NOMO-1 treated with dmso at 0.1 percent for 144 hours (cell line): ENCODE measurements around the gene GOLGA7B.
"Not testable (repeated sequence)": the region's sequence is repeated elsewhere in the genome, so short reads cannot be mapped to it uniquely, and the experiment has no call there.

Experiments used
- DNase-seq: peaks from one replicate; lab custom pipeline; 2025; ENCODE audit not compliant: unreplicated experiment; lab: John Stamatoyannopoulos, UW

GOLGA7B gene

DNA sequence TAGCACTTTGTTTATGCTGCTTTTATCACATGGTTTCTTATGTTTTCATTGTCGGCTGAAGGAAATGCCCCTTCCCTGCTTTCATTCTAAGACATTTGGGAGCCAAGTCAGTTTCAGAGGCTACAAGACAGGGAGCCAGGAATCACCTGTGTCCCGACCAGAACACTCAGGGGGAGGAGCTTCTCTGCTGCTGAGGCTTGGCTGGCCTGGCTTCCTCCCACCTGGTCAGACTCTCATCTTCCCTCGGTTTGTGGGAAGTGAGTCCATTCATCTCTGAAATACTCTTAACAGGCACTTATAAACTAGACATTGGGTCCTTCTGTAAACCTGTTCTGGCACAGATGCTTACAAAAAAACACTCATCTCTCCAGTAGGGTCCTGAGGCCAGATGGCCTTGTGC, 19.6 kb upstream of the GOLGA7B start:
- no peak for DNase-seq

DNA sequence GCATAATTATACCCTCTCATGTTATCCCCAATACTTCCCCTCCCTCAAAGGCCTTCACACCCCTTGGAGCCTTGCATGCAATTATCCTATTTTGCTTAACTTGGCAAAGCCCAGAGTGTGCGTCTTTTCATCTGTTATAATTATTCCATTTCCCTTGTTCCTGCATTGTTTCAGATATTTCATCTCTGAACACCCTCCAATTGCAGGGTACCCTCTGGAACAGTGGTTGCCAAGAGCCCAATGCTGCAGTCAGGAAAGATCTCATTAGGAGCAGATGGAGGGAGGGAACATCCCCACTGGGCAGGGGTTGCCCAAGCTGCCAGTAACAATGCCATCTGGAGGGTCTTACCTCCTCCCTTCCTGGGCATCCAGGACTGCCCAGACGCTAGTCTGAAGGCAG, 18.4 kb upstream of the GOLGA7B start:
- no peak for DNase-seq

DNA sequence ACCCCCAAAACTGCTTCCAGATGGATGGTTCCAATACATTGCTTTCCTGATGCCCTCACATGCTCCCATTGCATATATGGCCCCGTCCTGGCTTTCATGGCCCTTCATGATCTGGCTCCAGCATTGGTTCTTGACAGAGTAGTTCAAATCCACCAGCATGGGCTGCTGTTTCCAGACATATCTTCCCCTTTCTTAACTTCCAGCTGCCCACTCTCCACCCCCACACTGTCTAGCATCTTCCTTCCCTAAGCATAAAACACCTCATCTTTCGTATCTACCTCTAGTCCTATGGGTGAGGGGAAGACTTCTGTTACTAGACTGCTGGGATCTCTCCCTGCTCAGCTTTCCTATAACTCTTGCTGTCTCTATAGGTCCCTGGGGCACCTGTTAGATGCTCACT, 13.2 kb upstream of the GOLGA7B start:
- no peak for DNase-seq

DNA sequence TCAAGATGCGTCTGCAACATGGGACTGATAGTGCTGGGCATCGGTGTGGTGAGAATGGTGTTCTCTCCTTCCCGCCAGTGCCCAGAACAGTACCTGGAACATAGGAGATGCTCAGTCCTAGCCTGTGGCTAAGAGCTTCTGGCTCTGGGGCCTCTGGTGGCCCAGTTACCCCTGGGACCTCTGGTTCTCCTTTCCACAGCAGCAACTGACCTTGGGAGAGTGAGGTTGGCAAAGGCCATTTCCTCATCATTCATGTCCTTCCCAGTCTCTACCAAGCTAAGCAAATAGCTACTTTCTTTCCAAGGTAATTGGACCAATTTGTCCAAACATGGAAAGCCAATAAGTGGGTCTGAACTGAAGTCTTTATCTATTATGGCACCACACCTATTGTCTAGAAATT, 11.6 kb upstream of the GOLGA7B start:
- no peak for DNase-seq

DNA sequence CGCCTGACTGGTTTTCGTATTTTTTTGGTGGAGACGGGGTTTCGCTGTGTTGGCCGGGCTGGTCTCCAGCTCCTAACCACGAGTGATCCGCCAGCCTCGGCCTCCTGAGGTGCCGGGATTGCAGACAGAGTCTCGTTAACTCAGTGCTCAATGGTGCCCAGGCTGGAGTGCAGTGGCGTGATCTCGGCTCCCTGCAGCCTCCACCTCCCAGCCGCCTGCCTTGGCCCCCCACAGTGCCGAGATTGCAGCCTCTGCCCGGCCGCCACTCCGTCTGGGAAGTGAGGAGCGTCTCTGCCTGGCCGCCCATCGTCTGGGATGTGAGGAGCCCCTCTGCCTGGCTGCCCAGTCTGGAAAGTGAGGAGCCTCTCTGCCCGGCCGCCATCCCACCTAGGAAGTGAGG, 8.5 kb upstream of the GOLGA7B start:
- not testable (repeated sequence) for DNase-seq

DNA sequence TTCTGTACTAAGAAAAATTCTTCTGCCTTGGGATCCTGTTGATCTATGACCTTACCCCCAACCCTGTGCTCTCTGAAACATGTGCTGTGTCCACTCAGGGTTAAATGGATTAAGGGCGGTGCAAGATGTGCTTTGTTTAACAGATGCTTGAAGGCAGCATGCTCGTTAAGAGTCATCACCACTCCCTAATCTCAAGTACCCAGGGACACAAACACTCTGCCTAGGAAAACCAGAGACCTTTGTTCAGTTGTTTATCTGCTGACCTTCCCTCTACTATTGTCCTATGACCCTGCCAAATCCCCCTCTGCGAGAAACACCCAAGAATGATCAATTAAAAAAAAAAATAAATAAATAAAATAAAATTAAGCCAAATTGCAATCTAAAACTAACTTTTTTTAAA, 7.5 kb upstream of the GOLGA7B start:
- not testable (repeated sequence) for DNase-seq

DNA sequence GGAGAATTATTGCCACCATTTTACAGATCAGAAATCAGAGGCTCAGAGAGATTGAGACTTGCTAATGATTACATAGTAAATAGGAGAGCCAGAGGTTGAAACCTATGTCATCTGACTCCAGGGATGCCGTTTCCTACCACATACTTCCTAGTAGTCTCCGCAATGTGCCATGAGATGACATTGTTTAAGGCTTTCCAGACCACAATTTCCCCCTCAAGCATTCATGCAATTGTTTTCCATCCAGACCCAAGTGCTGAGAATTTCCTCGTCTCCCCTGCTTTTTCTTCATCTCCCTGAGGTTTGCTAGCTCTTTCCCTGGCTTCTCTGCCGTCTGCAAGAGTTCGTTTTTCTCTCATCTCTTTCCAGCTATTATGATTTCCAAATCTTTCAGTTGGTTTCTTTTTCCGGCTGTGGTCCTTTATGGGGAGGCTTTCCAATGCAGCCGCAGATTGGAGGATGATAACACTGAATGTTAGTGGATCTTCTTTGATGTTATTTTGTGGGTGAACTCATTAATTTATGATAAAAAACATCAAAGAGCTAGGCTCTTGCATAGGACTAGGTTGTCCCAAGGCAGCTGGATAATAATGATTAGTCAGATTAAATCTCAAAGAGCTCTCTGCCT, 6.9 kb upstream of the GOLGA7B start:
- no peak for DNase-seq

DNA sequence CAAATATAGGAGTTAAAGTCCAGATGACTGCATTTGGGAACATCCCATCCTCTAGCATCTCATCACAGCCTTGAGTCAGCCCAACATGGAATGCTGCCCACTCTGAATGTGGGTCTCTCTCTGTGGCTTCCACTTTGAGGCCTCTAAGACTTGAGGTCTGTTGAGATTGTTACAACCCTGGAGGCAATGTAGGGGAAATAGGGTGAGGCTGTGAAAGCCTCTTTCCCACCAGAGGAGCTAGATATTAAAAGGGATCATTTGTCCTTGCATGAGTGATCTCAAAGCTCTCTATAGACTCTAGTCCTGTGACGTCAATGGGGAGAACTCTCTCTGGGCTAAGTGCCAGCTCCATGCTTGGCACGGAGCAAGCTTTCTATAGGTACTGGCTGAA, 6.4 kb upstream of the GOLGA7B start:
- no peak for DNase-seq

DNA sequence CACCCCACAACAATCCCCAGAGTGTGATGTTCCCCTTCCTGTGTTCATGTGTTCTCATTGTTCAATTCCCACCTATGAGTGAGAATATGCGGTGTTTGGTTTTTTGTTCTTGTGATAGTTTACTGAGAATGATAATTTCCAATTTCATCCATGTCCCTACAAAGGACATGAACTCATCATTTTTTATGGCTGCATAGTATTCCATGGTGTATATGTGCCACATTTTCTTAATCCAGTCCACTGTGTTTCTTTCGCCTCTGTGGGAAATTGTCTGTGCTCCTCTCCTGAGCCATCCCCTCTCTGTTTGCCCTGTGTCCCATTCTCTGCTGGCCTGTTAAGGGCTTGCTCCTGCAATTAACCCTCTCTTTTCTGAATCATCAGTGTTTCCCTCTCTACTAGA, 5.7 kb upstream of the GOLGA7B start:
- not testable (repeated sequence) for DNase-seq

DNA sequence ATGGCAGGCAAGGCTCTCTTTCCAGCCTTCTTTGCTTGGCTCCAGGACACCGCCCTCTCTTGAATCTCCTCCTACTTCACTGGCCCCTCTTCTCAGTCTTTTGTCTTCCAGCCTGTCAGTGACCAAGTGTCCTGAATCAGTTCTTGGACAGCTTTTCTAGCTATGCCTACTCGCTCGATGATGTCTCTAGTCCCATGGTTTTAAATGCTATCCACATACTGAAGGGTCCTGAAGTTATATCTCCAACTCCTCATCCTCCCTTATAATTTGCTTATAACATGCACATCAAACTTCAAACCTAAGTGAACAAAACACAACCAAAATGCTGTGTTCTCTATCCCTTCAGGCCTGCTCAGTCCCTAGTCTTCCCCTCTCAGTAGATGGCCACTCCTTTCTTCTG, 5.0 kb upstream of the GOLGA7B start:
- DNase-seq, result no peak

DNA sequence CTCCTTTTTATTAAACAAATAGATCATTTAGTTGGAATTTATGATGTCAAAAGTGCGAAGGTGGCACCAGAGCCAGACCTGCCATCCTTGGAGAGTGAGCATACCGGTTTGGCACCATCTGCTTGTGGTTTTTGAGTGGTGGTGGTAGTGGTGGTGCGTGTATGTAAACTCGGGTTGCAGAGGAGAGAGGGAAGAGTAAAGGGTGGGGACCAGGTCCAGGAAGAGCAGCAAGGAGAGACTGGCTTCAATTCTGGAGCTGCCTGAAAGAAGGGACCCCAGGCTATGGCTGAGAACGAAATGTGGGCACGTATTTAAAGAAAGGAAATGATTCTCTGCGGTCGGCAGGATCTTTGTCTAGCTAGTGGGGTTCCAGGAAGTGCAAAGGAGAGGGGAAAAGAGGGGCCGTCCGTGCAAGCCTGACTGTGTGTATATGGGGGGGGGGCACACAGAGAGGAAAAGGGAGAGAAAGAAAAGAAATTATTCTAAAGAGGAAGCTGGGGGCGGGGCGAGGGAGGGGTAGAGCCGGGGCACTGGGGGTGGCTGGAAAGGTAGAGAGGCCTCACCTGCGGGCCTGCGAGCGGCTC, 448 bp upstream of the GOLGA7B start:
- no peak for DNase-seq

DNA sequence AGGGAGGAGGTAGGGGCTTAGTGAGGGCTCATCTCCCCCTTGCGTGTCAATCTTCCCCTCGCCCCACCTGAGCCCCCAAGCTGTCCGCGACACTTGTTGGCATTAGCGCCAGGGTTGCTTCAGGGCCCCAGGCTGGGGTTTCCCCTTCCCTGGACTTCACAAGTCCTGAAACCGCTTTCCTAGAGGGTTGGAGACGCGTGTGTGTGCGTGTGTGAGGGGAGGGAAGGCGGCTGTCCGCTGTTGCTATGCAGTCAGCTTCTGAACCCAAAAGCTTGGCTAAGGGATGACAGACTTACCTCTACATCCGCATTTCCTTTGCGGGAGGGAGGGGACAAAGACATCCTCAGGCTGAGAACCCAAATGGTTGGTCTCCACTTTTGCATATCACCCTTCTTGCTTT, 803 bp downstream of the GOLGA7B start:
- DNase-seq, result no peak

DNA sequence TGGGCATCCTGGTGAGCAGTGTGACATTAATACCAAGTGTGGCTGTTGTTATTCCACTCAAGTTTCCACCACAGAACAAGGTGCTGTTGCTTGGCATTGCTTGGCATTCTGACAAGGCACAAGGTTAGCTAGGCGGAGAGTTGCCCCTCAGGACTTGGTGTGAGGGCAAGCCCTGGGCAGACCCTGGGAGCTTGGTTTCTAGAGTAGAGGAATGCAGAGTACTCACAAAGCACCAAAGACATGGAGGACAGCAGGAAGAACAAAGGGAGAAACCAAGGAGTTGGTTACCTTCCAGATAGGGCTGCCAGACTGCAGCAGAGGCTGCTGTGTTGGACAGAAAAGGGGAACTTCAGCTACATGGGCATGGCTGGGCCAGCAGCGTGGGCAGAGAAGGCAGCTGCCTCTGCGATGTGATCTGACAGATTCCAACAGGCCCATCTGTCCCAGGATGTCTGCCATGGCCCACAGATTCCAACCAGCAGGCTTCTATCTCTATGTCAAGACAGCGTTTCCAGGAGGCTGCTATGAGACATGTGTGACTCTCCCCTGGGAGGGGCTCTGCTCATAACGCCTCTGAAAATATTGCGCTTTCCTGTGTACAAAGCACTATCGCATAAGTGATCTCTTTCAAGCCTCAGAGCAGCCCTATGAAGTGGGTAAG, 1.8 kb downstream of the GOLGA7B start:
- DNase-seq, result no peak

DNA sequence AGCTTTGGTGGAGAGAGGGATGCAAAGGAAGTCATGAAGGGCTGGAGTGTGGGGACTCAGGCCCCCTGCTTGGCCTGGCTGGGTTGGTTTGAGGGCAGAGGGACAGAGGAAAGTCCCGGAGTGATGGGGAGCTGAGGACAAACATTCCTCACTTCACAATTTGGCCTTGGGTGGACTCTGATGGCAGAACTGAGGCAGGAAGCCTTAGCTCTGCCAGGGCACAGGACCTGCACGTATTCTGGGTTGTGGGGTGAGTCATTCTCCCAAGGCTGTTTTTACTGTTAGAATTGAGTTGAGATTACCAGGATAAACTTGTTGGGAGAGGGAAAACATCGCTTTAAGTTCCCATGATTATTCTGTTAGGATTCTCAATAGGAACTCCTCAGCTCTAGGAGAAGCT, 2.6 kb downstream of the GOLGA7B start:
- DNase-seq, result no peak

DNA sequence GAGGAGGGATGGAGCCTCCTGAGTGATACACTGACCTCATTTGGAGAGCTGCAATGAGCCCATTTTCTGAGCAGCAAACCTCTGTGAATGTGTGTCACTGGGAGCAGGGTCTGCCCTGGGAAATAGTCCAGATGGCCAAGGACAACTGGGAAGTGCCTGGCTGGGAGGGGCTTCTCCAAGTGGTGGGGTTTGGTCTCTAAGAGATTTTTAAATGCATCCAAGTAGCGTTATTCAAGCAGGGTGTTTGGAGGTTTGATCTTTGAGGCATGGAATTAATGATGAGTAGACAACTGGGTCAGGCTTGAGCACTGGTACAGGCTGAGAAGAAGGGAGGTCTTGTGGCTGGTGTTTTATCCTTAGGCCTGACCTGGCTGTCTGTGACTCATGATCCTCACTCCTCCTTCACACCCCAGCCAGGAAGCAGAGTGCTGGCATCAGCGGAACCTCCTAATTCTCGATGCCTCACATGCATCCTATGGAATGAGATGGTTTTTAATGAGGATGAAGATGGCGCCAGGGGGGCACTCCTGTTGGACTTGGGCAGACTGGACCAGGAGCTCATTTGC, 3.3 kb downstream of the GOLGA7B start:
- DNase-seq, result no peak

DNA sequence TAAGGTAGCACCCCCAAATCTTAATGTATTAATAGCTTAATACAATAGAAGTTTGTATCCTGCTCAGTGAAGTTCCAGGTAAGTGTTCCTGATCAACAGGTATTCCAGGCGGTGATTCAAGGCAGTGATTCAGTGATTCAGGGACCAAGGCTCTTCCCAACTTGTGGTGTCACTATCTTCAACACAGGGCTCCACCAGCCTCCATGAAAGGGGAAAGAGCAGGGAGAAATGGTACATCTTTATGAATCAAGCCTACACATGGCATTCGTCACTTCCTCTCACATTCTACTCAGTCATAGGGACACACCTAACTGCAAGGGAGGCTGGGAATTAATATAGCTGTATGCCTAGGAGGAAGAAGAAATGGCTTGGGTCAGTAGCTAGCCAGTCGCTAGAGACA, 5.1 kb downstream of the GOLGA7B start:
- DNase-seq, result no peak

DNA sequence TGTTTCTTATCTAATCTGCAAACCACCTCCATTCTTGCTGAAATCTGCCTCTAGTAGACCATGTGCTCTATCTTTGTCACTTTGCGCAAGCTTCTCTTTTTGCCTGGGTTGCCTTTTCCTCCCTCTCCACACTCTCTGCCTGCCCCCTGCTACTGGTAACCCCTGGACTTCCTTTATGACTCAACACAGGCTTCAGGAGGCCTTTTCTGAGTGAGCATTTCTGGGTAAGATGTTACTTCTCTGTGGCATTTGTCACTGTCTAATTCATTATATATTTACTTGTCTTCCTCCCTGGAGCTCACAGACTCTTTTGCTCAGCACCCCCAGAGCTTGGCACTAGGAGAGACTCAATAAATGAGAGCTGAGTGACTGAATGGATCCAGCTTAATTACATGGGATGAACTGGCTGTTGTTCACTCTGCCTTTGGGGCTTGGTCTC, 8.4 kb downstream of the GOLGA7B start:
- peak; percentile 94 for DNase-seq

DNA sequence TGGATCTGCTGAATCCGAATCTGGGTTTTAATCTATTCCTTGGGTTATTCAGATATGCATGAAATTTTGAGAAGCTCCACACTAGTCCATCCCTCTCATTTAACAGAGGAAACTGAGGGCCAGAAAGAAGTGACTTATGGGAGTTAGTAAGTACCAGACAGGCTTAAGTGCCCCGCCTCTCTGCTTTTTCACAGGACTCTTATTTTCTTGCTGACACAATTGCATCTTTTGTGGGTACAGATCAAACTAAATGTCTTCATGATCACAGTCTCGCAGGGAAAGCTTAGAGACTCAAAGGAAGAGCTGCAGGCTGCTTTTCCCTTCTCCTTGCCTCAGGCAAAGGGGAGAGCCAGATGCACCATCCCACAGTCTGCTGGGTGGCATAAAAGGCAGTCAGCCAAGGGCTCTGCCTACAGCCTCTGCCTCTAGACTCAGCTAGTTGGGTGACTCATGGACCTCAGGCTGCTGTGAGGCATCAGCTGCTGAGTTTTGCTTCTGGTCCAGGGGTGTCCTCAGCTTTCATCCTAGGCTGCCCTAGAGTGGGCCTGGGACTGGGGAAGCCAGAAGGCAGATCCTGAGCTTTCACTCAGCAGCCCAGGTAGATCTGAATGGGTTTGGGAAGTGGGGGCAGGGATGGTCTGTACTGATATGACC, 11.6 kb downstream of the GOLGA7B start:
- DNase-seq, result no peak

DNA sequence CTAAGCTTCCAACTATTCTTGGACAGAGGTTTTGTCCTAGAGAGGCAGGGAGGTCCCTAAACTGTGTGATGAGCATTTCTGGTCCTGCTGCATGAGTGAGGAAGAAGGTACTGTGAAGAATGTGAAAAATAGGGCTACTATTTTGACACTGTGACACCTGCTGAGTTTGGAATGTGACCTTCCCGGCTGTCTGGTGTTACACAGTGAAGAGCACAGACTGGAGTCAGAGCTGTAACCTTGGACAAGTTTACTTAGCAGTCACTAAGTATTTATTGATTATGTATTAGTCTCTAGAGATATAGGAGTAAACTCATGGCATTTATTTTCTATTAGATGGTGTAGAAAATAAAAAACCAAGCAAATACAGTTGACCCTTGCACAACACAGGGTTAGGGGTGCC, 12.3 kb downstream of the GOLGA7B start:
- no peak for DNase-seq

DNA sequence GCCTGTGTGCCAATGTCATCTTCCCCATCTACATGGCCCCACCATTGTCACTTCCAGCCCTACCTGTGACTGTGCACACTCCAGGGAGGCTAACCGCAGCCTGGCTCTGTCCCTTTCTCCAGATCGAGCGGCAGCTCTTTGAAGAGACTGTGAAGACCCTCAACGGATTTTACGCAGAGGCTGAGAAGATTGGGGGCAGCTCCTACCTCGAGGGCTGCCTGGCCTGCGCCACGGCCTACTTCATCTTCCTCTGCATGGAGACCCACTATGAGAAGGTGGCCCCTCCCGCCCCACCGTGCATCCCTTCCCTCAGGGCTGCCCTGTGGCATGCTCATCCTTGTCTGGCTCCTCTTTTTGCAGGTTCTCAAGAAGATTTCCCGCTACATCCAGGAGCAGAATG, 14.2 kb downstream of the GOLGA7B start:
- DNase-seq, result no peak

DNA sequence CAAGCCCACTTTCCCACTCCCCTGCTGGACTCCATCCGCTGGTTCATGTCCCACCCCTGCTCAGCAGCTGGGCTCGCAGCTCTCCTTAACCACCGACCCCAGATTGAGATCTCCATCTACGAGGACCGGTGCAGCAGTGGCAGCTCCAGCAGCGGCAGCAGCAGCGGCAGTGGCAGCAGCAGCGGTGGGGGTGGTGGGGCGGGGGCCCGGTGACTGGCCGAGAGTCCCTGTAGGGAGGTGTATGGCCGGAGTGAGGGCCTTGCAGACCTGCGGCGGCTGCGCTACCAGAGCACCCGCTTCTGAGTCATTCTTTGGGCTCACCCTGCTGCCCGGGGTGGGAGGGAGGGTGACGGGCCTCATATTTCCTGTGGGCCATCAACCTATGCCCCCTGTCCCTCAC, 15.8 kb downstream of the GOLGA7B start:
- DNase-seq, result no peak
